WTC11 (cell line): ENCODE data around the gene TRIML1. TPM values are rescaled to one million over a fixed set of nuclear protein-coding genes. Genes with fewer than 3 reads are reported as not detected.

Experiments used
- ATAC-seq: fragments of 200-7000 bp; cut with Tn5 transposase; 2 replicates; pipeline ENCODE4 v1.10.0; 2021; ENCODE audit warnings: mild to moderate bottlenecking, moderate library complexity
- CTCF ChIA-PET: fragments of 300-600 bp; sonication (Branson Sonifier 250); formaldehyde crosslinking; loops from one replicate; lab custom pipeline; 2021; ENCODE audit warnings: antibody characterized with exemption; lab: Charles Lee
- POLR2A ChIA-PET: fragments of 350-600 bp; sonication (Branson Sonifier 250); formaldehyde crosslinking; loops from one replicate; lab custom pipeline; 2021; ENCODE audit warnings: antibody characterized with exemption; lab: Charles Lee
- DNase-seq: peaks from one replicate; pipeline ENCODE4 v3.0.0; 2021; ENCODE audit warnings: low spot score
- H3K27ac Mint-ChIP-seq: 2 replicates; pipeline ENCODE4 v1.8.0; 2021; ENCODE audit warnings: mixed read lengths
- H3K27me3 Mint-ChIP-seq: 2 replicates; pipeline ENCODE4 v1.8.0; 2021; ENCODE audit warnings: low read depth, mild to moderate bottlenecking, moderate library complexity, mixed read lengths
- H3K36me3 Mint-ChIP-seq: 2 replicates; pipeline ENCODE4 v1.8.0; 2021; ENCODE audit warnings: mixed read lengths
- H3K4me1 Mint-ChIP-seq: 2 replicates; pipeline ENCODE4 v1.8.0; 2022; ENCODE audit warnings: mixed read lengths
- H3K4me3 Mint-ChIP-seq: 2 replicates; pipeline ENCODE4 v1.8.0; 2021; ENCODE audit warnings: mild to moderate bottlenecking, moderate library complexity, mixed read lengths
- H3K9me3 Mint-ChIP-seq: 2 replicates; pipeline ENCODE4 v1.8.0; 2021; ENCODE audit warnings: mixed read lengths
- ESRRA ChIP-seq: sonication (generic); formaldehyde crosslinking; IDR thresholded peaks from 2 replicates; pipeline ENCODE4 v1.8.1; 2022; ENCODE audit warnings: mild to moderate bottlenecking, missing genetic modification reagents, borderline replicate concordance
- ETV6 ChIP-seq: sonication (generic); formaldehyde crosslinking; IDR thresholded peaks from 2 replicates; pipeline ENCODE4 v1.8.1; 2022; ENCODE audit warnings: mild to moderate bottlenecking, missing genetic modification reagents
- FOXJ3 ChIP-seq: sonication (generic); formaldehyde crosslinking; IDR thresholded peaks from 2 replicates; pipeline ENCODE4 v1.9.0; 2021; ENCODE audit warnings: missing genetic modification reagents, mild to moderate bottlenecking, borderline replicate concordance
- GRHL2 ChIP-seq: fragments of 250-450 bp; sonication (Bioruptor Pico); IDR thresholded peaks from 2 replicates; pipeline ENCODE4 v1.8.0; 2022; ENCODE audit warnings: mild to moderate bottlenecking, moderate library complexity; ENCODE audit not compliant: insufficient replicate concordance, severe bottlenecking
- JAZF1 ChIP-seq: fragments of 250-450 bp; sonication (Bioruptor Pico); IDR thresholded peaks from 2 replicates; pipeline ENCODE4 v1.9.0; 2021; ENCODE audit warnings: moderate library complexity, mild to moderate bottlenecking, inconsistent platforms
- JUN ChIP-seq: sonication (generic); formaldehyde crosslinking; IDR thresholded peaks from 2 replicates; pipeline ENCODE4 v1.8.0; 2023; ENCODE audit warnings: mild to moderate bottlenecking, missing genetic modification reagents
- NR1H2 ChIP-seq: sonication (generic); formaldehyde crosslinking; IDR thresholded peaks from 2 replicates; pipeline ENCODE4 v1.9.0; 2021; ENCODE audit warnings: mild to moderate bottlenecking, moderate library complexity, missing genetic modification reagents
- NR2C2 ChIP-seq: sonication (generic); formaldehyde crosslinking; IDR thresholded peaks from 2 replicates; pipeline ENCODE4 v1.8.0; 2022; ENCODE audit warnings: mild to moderate bottlenecking, missing genetic modification reagents
- PRRX2 ChIP-seq: fragments of 250-450 bp; sonication (Bioruptor Pico); IDR thresholded peaks from 2 replicates; pipeline ENCODE4 v1.8.0; 2021; ENCODE audit warnings: mild to moderate bottlenecking
- SMAD3 ChIP-seq: sonication (generic); formaldehyde crosslinking; IDR thresholded peaks from 2 replicates; pipeline ENCODE4 v1.8.0; 2022; ENCODE audit warnings: missing genetic modification reagents, mild to moderate bottlenecking, borderline replicate concordance
- SMAD4 ChIP-seq: sonication (generic); formaldehyde crosslinking; IDR thresholded peaks from 2 replicates; pipeline ENCODE4 v1.8.0; 2022; ENCODE audit warnings: mild to moderate bottlenecking, missing genetic modification reagents
- SP1 ChIP-seq: sonication (generic); formaldehyde crosslinking; conservative IDR thresholded peaks from 2 replicates; pipeline ENCODE4 v1.8.1; 2022; ENCODE audit warnings: missing genetic modification reagents
- TEAD1 ChIP-seq: sonication (generic); formaldehyde crosslinking; IDR thresholded peaks from 2 replicates; pipeline ENCODE4 v1.8.0; 2022; ENCODE audit warnings: mild to moderate bottlenecking, missing genetic modification reagents
- TEAD4 ChIP-seq: sonication (generic); formaldehyde crosslinking; IDR thresholded peaks from 2 replicates; pipeline ENCODE4 v1.8.0; 2022; ENCODE audit warnings: mild to moderate bottlenecking, missing genetic modification reagents
- ZBTB21 ChIP-seq: sonication (generic); formaldehyde crosslinking; IDR thresholded peaks from 2 replicates; pipeline ENCODE4 v1.8.1; 2023; ENCODE audit warnings: mild to moderate bottlenecking, missing genetic modification reagents, borderline replicate concordance
- ZNF138 ChIP-seq: sonication (generic); formaldehyde crosslinking; conservative IDR thresholded peaks from 2 replicates; pipeline ENCODE4 v1.8.1; 2022; ENCODE audit warnings: mild to moderate bottlenecking, moderate library complexity, missing genetic modification reagents
- ZNF263 ChIP-seq: sonication (generic); formaldehyde crosslinking; IDR thresholded peaks from 2 replicates; pipeline ENCODE4 v1.8.1; 2022; ENCODE audit warnings: low read depth, mild to moderate bottlenecking, moderate library complexity, missing genetic modification reagents
- ZNF396 ChIP-seq: fragments of 250-450 bp; sonication (Bioruptor Pico); IDR thresholded peaks from 2 replicates; pipeline ENCODE4 v1.8.0; 2021; ENCODE audit warnings: mild to moderate bottlenecking, moderate library complexity, borderline replicate concordance
- ZNF416 ChIP-seq: fragments of 250-450 bp; sonication (Bioruptor Pico); IDR thresholded peaks from 2 replicates; pipeline ENCODE4 v1.9.0; 2021; ENCODE audit warnings: mild to moderate bottlenecking, inconsistent platforms
- ZNF423 ChIP-seq: fragments of 250-450 bp; sonication (Bioruptor Pico); IDR thresholded peaks from 2 replicates; pipeline ENCODE4 v2.1.2; 2022; ENCODE audit warnings: mild to moderate bottlenecking, moderate library complexity
- total RNA-seq: library from RNA; stranded (reverse); gene quantifications from 3 replicates; pipeline ENCODE4 v1.2.3, GENCODE V29; 2021
- TF ChIP-seq, protein P1 (sequence below): sonication (generic); formaldehyde crosslinking; IDR thresholded peaks from 2 replicates; pipeline ENCODE4 v1.8.0; 2022; ENCODE audit warnings: mild to moderate bottlenecking, missing genetic modification reagents
- TF ChIP-seq, protein P2 (sequence below): sonication (generic); formaldehyde crosslinking; IDR thresholded peaks from 2 replicates; pipeline ENCODE4 v1.8.0; 2022; ENCODE audit warnings: mild to moderate bottlenecking, missing genetic modification reagents
- TF ChIP-seq, protein P3 (sequence below): sonication (generic); formaldehyde crosslinking; IDR thresholded peaks from 2 replicates; pipeline ENCODE4 v1.8.0; 2022; ENCODE audit warnings: mild to moderate bottlenecking, missing genetic modification reagents
- TF ChIP-seq, protein P4 (sequence below): sonication (generic); formaldehyde crosslinking; IDR thresholded peaks from 2 replicates; pipeline ENCODE4 v1.8.0; 2023; ENCODE audit warnings: mild to moderate bottlenecking, missing genetic modification reagents
- TF ChIP-seq, protein P5 (sequence below): sonication (generic); formaldehyde crosslinking; IDR thresholded peaks from 2 replicates; pipeline ENCODE4 v1.8.1; 2023; ENCODE audit warnings: mild to moderate bottlenecking, missing genetic modification reagents, moderate library complexity
- TF ChIP-seq, protein P6 (sequence below): sonication (generic); formaldehyde crosslinking; IDR thresholded peaks from 2 replicates; pipeline ENCODE4 v1.8.1; 2022; ENCODE audit warnings: low read depth, mild to moderate bottlenecking, moderate library complexity, missing genetic modification reagents, borderline replicate concordance
- TF ChIP-seq, protein P7 (sequence below): fragments of 250-450 bp; sonication (Bioruptor Pico); IDR thresholded peaks from 2 replicates; pipeline ENCODE4 v1.9.0; 2021; ENCODE audit warnings: moderate library complexity, mild to moderate bottlenecking, inconsistent platforms, borderline replicate concordance
- TF ChIP-seq, protein P8 (sequence below): sonication (generic); formaldehyde crosslinking; IDR thresholded peaks from 2 replicates; pipeline ENCODE4 v1.8.0; 2023; ENCODE audit warnings: missing genetic modification reagents

Gene TRIML1
- total RNA-seq, 1 experiment from 2014 or later = not detected

DNA sequence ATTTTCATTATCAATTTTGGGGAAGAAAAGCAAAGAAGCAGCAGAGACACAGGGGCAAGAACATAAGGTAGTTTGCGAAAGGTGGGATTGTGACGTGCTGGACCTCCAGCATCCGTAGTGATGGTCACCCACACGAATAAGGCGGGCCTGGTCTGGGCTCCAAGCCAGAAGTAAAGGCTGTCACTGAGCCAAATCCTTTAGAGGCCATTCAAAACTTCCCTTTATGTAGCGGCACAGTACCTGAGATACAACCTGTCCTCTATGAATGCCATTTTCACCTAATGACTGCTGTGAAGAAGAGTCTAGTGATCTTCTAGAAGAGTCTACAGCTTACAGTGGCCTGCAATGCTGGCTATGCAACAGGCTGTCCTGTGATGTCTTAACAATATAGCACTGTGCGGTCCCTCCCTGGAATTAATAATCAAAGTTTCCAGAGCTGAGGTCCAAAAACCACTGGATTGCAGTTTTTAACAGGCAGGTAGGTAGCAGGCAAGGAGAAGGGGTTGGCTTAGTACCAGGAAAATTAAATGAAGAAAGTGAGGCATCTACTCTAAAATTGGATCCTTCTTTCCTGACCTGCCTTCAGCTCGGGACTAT lies 56.2 kb downstream of the TRIML1 start:
- H3K4me3 Mint-ChIP-seq = no peak overlapping the region

DNA sequence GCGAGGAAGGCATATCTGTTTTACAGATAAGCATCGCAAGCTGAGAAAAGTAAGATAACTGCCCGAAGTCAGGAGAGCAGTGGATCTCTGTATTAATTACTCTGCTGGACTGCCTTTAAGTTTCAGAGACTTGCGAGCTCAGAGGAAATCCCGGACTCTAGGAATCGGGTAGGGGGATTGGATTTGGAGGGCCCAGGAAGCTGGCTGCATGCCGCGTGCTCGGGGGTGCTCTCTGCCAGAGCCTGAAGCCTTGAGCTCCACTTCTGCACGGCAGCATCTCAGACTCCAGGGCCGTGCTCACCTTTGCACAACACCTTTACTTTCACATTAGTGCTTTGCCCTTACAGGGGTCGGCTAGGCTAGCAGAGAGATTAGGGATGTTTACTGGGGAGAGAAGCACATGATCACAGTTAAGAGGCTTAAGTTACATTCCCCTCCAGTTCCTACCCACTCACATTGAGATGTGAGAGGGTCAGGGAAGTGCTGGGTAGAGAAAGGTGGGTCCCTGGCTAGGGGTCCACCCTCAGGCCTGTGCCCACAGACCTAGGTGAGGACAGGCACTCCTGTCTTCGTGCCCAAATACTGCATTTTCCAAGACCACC lies 57.0 kb downstream of the TRIML1 start:
- ATAC-seq = peak; percentile 77
- CTCF ChIA-PET = interaction anchor here (0.6 kb wide), 1 partner anchor 71 kb away, joined by 4 read pairs; no protein-coding TSS in a partner anchor
- peaks cover 7% of the 10 kb centered on the region for H3K36me3 Mint-ChIP-seq
- TF ChIP-seq TEAD1 (no peak), ETV6 (CRISPR knock-in tag) (no peak), ZNF263 (no peak), NR2C2 (CRISPR knock-in tag) (no peak), JAZF1 (CRISPR knock-in tag) (no peak), SMAD3 (CRISPR knock-in tag) (no peak), PRRX2 (CRISPR knock-in tag) (no peak), ZNF138 (CRISPR knock-in tag) (no peak), TEAD4 (no peak), FOXJ3 (CRISPR knock-in tag) (no peak)
- TF ChIP-seq, protein P1, sequence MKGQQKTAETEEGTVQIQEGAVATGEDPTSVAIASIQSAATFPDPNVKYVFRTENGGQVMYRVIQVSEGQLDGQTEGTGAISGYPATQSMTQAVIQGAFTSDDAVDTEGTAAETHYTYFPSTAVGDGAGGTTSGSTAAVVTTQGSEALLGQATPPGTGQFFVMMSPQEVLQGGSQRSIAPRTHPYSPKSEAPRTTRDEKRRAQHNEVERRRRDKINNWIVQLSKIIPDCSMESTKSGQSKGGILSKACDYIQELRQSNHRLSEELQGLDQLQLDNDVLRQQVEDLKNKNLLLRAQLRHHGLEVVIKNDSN (CRISPR knock-in tag) = no peak
- TF ChIP-seq, protein P2, sequence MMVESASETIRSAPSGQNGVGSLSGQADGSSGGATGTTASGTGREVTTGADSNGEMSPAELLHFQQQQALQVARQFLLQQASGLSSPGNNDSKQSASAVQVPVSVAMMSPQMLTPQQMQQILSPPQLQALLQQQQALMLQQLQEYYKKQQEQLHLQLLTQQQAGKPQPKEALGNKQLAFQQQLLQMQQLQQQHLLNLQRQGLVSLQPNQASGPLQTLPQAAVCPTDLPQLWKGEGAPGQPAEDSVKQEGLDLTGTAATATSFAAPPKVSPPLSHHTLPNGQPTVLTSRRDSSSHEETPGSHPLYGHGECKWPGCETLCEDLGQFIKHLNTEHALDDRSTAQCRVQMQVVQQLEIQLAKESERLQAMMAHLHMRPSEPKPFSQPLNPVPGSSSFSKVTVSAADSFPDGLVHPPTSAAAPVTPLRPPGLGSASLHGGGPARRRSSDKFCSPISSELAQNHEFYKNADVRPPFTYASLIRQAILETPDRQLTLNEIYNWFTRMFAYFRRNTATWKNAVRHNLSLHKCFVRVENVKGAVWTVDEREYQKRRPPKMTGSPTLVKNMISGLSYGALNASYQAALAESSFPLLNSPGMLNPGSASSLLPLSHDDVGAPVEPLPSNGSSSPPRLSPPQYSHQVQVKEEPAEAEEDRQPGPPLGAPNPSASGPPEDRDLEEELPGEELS = 0 out of 2 replicates have a peak, but pooled peaks have one; percentile 27
- TF ChIP-seq, protein P3, sequence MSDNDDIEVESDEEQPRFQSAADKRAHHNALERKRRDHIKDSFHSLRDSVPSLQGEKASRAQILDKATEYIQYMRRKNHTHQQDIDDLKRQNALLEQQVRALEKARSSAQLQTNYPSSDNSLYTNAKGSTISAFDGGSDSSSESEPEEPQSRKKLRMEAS = peak; percentile 85; the same call in 1 of the 2 replicates
- TF ChIP-seq, protein P4, sequence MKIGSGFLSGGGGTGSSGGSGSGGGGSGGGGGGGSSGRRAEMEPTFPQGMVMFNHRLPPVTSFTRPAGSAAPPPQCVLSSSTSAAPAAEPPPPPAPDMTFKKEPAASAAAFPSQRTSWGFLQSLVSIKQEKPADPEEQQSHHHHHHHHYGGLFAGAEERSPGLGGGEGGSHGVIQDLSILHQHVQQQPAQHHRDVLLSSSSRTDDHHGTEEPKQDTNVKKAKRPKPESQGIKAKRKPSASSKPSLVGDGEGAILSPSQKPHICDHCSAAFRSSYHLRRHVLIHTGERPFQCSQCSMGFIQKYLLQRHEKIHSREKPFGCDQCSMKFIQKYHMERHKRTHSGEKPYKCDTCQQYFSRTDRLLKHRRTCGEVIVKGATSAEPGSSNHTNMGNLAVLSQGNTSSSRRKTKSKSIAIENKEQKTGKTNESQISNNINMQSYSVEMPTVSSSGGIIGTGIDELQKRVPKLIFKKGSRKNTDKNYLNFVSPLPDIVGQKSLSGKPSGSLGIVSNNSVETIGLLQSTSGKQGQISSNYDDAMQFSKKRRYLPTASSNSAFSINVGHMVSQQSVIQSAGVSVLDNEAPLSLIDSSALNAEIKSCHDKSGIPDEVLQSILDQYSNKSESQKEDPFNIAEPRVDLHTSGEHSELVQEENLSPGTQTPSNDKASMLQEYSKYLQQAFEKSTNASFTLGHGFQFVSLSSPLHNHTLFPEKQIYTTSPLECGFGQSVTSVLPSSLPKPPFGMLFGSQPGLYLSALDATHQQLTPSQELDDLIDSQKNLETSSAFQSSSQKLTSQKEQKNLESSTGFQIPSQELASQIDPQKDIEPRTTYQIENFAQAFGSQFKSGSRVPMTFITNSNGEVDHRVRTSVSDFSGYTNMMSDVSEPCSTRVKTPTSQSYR (CRISPR knock-in tag) = no peak
- TF ChIP-seq, protein P5, sequence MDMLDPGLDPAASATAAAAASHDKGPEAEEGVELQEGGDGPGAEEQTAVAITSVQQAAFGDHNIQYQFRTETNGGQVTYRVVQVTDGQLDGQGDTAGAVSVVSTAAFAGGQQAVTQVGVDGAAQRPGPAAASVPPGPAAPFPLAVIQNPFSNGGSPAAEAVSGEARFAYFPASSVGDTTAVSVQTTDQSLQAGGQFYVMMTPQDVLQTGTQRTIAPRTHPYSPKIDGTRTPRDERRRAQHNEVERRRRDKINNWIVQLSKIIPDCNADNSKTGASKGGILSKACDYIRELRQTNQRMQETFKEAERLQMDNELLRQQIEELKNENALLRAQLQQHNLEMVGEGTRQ = 0 out of 2 replicates have a peak, but pooled peaks have one; percentile 11
- TF ChIP-seq, protein P6, sequence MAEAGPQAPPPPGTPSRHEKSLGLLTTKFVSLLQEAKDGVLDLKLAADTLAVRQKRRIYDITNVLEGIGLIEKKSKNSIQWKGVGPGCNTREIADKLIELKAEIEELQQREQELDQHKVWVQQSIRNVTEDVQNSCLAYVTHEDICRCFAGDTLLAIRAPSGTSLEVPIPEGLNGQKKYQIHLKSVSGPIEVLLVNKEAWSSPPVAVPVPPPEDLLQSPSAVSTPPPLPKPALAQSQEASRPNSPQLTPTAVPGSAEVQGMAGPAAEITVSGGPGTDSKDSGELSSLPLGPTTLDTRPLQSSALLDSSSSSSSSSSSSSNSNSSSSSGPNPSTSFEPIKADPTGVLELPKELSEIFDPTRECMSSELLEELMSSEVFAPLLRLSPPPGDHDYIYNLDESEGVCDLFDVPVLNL (CRISPR knock-in tag) = no peak

More for the DNA sequence above, 56.2 kb downstream of the TRIML1 start:
- Mint-ChIP-seq H3K27me3 (no peaks in the 10 kb centered on the region; the same call in 1 of the 2 replicates), H3K27ac (no peak overlapping the region), H3K9me3 (peaks cover 4% of the 10 kb centered on the region; the same call in 1 of the 2 replicates), H3K4me1 (peaks cover 30% of the 10 kb centered on the region), H3K36me3 (peaks cover 6% of the 10 kb centered on the region)
- POLR2A ChIA-PET = no interaction called here
- CTCF ChIA-PET = interaction anchor here (0.6 kb wide), 1 partner anchor 72 kb away, joined by 4 read pairs; no protein-coding TSS in a partner anchor
- no peak for DNase-seq
- ATAC-seq = no peak
- TF ChIP-seq ZNF416 (no peak), ZNF138 (CRISPR knock-in tag) (no peak), PRRX2 (CRISPR knock-in tag) (no peak), SMAD4 (CRISPR knock-in tag) (no peak), ZNF423 (CRISPR knock-in tag) (no peak), JUN (no peak), ZBTB21 (CRISPR knock-in tag) (no peak), NR1H2 (CRISPR knock-in tag) (no peak), ZNF396 (CRISPR knock-in tag) (no peak), GRHL2 (CRISPR knock-in tag) (no peak), SP1 (no peak), ESRRA (CRISPR knock-in tag) (no peak)
- TF ChIP-seq, protein P7, sequence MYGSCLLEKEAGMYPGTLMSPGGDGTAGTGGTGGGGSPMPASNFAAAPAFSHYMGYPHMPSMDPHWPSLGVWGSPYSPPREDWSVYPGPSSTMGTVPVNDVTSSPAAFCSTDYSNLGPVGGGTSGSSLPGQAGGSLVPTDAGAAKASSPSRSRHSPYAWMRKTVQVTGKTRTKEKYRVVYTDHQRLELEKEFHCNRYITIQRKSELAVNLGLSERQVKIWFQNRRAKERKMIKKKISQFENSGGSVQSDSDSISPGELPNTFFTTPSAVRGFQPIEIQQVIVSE (CRISPR knock-in tag) = no peak
- TF ChIP-seq, protein P8, sequence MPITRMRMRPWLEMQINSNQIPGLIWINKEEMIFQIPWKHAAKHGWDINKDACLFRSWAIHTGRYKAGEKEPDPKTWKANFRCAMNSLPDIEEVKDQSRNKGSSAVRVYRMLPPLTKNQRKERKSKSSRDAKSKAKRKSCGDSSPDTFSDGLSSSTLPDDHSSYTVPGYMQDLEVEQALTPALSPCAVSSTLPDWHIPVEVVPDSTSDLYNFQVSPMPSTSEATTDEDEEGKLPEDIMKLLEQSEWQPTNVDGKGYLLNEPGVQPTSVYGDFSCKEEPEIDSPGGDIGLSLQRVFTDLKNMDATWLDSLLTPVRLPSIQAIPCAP (CRISPR knock-in tag) = no peak

More for the DNA sequence above, 57.0 kb downstream of the TRIML1 start:
- peaks cover 8% of the 10 kb centered on the region; the same call in 1 of the 2 replicates for H3K9me3 Mint-ChIP-seq
- no peak overlapping the region for H3K27ac Mint-ChIP-seq
- no peak overlapping the region for H3K4me3 Mint-ChIP-seq
- POLR2A ChIA-PET = no interaction called here
- peaks cover 30% of the 10 kb centered on the region for H3K4me1 Mint-ChIP-seq
- no peaks in the 10 kb centered on the region; the same call in 1 of the 2 replicates for H3K27me3 Mint-ChIP-seq
- no peak for DNase-seq
